Memory B cell (primary cell): ENCODE results near the gene SRPRB.
"Not testable (repeated sequence)": the region's sequence is repeated elsewhere in the genome, so short reads cannot be mapped to it uniquely, and the experiment has no call there.

Experiments used
- ATAC-seq: fragments of 150-1000 bp; cut with Tn5 transposase; 2 replicates; pipeline ENCODE4 v1.10.0; 2021; ENCODE audit warnings: low read depth, mild to moderate bottlenecking, moderate library complexity
- DNase-seq, 2 donors: peaks; one replicate each; pipeline ENCODE4 v3.0.0; 2022; ENCODE audit warnings: low spot score in 2 of 2
- H3K27ac Mint-ChIP-seq: one replicate; pipeline ENCODE4 v1.8.0; 2022; ENCODE audit warnings: mild to moderate bottlenecking, moderate library complexity, mixed read lengths
- H3K27me3 Mint-ChIP-seq: one replicate; pipeline ENCODE4 v1.8.0; 2022; ENCODE audit warnings: mixed read lengths
- H3K36me3 Mint-ChIP-seq: one replicate; pipeline ENCODE4 v1.8.0; 2022; ENCODE audit warnings: mild to moderate bottlenecking, mixed read lengths
- H3K4me1 Mint-ChIP-seq: one replicate; pipeline ENCODE4 v1.8.0; 2022; ENCODE audit warnings: mixed read lengths
- H3K4me3 Mint-ChIP-seq: one replicate; pipeline ENCODE4 v1.8.0; 2022; ENCODE audit warnings: mild to moderate bottlenecking, moderate library complexity, mixed read lengths
- H3K9me3 Mint-ChIP-seq: one replicate; pipeline ENCODE4 v1.8.0; 2022; ENCODE audit warnings: mixed read lengths

Gene SRPRB

DNA sequence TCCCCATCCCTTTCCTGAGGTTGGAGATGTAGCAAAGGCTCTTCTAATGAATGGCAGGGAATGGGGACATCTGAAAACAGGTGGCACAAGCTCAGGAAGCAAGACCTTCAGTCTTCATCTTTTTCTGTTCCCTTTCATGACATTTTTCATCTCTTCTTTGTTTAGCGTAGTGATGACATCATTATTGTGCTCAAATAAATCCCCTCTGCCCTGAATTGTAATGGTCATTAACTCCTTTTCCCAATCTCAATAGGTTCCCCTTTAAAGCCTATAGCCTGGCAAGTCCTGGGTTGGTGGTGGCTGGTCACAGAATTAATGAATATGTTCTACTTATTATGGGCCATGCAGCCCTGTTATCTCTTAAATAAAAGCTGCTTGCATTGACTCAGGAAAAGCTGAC, 38.0 kb upstream of the SRPRB start:
- Mint-ChIP-seq H3K4me1 (no peaks in the 10 kb centered on the region), H3K27me3 (peaks cover 1% of the 10 kb centered on the region), H3K36me3 (no peaks in the 10 kb centered on the region), H3K27ac (no peak overlapping the region), H3K9me3 (no peaks in the 10 kb centered on the region), H3K4me3 (no peak overlapping the region)
- ATAC-seq (no peak), DNase-seq (no peak)

DNA sequence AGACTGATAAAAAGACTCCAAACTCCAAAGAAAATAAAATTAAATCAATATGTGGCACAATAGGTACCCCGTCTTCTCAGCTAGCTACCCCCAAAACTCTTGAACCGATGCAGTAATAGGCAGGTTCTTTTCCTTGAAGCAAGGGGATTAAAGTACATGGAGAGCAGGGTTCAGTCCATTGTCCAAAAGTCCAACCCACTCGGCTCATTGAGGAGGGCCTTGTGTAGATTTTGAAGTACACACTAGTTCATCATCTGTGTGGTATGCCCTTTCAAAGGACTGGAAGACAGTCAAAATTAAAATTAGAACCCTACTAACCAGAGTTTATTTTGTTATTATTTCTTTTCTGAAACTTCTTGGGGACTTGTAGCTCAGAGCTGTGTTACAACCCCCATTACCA, 36.1 kb upstream of the SRPRB start:
- Mint-ChIP-seq H3K4me3 (no peak overlapping the region), H3K27ac (no peak overlapping the region), H3K36me3 (no peaks in the 10 kb centered on the region), H3K9me3 (no peaks in the 10 kb centered on the region), H3K4me1 (no peaks in the 10 kb centered on the region), H3K27me3 (peaks cover 7% of the 10 kb centered on the region)
- ATAC-seq (no peak), DNase-seq (no peak)

DNA sequence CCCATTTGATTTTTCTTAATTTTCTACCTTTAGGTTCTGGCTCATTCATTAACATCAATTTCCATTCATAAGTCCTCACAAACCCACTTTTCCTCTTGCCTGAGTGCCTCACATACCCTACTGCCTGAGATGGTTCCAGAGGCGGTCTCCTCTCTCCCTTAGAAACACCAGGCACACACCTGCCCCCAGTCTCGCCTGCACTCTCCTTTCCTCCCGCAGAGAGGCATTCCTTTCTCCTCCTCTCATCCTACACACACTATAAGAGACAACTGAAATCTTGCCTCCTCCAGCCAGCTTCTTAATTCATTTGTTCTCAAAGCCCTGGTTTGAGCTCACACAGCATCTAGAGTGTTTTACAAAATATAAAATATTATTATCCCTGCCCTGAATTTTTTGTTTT, 31.9 kb upstream of the SRPRB start:
- Mint-ChIP-seq H3K9me3 (no peaks in the 10 kb centered on the region), H3K27ac (no peak overlapping the region), H3K36me3 (no peaks in the 10 kb centered on the region), H3K4me1 (no peaks in the 10 kb centered on the region), H3K4me3 (no peak overlapping the region), H3K27me3 (peaks cover 14% of the 10 kb centered on the region)
- DNase-seq, result no peak
- ATAC-seq, result no peak

DNA sequence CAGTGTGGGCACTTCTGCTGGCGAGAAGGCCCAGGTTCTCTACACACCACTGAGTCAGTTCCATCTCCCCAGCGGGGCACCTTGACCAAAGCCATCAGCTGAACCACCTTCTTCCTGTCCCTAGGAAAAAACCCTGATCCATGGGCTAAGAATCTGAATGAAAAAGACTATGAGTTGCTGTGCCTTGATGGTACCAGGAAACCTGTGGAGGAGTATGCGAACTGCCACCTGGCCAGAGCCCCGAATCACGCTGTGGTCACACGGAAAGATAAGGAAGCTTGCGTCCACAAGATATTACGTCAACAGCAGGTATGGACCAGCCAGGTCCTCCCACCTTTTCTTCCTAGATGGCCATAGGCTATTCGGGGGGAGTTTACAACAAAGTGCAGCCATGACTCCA, 30.3 kb upstream of the SRPRB start:
- ATAC-seq (no peak), DNase-seq (no peak)
- H3K36me3 Mint-ChIP-seq, result no peaks in the 10 kb centered on the region
- H3K4me1 Mint-ChIP-seq, result no peaks in the 10 kb centered on the region
- H3K27ac Mint-ChIP-seq, result no peak overlapping the region
- peaks cover 24% of the 10 kb centered on the region for H3K27me3 Mint-ChIP-seq
- no peaks in the 10 kb centered on the region for H3K9me3 Mint-ChIP-seq
- no peak overlapping the region for H3K4me3 Mint-ChIP-seq

DNA sequence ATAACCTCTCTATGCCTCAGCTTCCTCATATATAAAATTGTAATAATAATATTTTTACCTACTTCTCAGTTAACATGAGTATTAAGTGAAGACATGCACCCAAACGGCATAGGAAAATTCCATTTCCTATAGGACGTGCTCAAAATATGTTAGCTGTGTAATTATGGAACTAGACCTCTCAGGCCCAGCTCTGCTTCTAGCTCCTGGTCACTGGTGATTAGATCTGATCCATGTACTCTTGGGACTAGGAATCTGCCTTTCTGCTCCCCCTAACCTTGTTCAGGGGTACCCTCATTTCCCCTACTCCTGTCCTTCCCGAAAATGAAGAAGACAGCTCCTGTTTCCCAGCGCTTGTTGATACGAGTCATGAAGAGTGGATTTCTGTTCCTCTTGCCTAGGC, 29.8 kb upstream of the SRPRB start:
- ATAC-seq (no peak), DNase-seq (no peak)
- Mint-ChIP-seq H3K4me3 (no peak overlapping the region), H3K36me3 (no peaks in the 10 kb centered on the region), H3K27me3 (peaks cover 24% of the 10 kb centered on the region), H3K27ac (no peak overlapping the region), H3K9me3 (no peaks in the 10 kb centered on the region), H3K4me1 (no peaks in the 10 kb centered on the region)

DNA sequence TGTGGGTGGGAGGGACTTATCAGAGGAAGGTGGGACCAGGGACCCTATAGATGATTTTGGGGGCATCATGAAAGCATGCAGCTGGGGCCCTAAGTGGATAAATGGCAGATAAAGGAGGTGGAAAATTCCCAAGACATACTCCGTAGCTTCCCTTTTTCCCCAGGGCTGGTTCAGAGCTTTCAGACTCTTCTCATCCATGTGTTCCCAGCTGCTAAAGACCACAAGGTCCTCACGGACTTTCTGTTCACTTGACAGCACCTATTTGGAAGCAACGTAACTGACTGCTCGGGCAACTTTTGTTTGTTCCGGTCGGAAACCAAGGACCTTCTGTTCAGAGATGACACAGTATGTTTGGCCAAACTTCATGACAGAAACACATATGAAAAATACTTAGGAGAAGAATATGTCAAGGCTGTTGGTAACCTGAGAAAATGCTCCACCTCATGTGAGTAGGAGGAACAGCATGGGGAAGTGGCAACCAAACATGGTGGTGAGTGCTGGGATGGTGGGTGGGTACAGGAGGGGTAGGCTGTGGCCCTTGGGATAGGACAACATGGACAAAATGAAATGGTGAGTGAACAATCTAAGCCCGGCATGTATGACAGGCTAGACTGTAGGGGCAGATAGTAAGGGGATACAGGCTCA, 28.7 kb upstream of the SRPRB start:
- DNase-seq, result no peak
- Mint-ChIP-seq H3K4me1 (no peaks in the 10 kb centered on the region), H3K27me3 (peaks cover 22% of the 10 kb centered on the region), H3K9me3 (no peaks in the 10 kb centered on the region), H3K4me3 (no peak overlapping the region), H3K36me3 (no peaks in the 10 kb centered on the region), H3K27ac (no peak overlapping the region)
- ATAC-seq, result no peak

DNA sequence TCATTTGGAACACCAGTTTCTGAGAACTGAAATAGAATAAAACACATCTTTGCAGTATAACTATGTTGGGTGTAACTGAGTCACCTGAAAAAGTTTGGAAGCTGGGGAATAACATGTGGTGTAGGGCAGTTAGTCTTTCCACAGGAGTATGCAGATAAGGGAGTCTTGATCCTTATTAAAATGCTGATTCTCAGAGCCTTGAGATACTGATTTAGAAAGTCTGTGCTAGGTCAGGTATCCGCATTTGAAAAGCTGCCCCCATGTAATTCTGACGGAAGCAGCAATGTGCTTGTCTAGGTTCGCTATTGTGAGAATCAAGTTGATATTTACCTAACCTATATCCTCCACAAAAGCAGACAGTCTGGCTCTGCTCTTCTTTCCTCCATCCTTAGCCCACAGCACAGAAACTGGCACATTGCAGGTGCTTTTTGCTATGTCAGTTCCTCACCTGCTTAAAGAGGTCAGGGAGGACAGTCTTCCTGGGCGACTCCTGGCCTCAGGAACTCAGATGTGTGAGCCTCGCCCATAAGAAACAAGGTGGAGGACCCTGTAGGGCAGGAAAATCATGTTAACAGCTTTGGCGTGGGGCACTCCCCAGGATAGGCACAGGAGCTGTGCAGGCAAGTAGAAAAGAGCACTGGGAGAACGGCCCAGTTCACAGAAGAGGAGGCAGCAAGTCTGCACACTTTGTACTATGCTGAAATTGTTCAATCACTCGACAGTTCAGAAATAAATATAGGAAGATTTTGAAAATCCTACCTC, 27.6 kb upstream of the SRPRB start:
- no peak for DNase-seq
- no peak for ATAC-seq
- no peak overlapping the region for H3K27ac Mint-ChIP-seq
- peaks cover 24% of the 10 kb centered on the region for H3K27me3 Mint-ChIP-seq
- no peaks in the 10 kb centered on the region for H3K4me1 Mint-ChIP-seq
- no peaks in the 10 kb centered on the region for H3K9me3 Mint-ChIP-seq
- no peak overlapping the region for H3K4me3 Mint-ChIP-seq
- no peaks in the 10 kb centered on the region for H3K36me3 Mint-ChIP-seq

DNA sequence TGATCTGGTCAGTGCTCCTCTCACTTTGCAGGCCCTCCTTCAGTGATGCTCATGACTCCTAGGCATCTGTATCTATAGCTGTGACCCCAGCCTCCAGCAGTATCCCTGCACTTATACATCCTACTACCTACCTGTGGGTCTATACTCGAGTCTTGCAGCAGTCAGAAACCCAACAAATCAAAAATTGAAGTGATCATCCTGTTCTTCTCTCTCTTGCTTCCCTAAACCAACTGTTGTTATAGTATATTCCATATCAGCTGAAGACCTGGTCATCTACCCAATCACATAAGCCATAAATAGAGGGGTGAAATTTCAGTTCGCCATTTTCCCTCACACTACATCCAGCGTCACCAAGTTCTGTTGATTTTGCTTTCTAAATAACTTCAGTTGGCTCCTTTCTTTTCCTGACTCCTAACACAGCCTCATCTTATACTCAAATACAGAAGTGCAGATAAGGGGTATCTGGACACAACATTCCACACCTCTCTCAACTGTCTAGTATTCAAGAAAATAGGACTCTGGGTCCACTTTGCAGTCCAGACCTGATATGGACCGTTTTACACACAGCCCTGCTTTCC, 25.9 kb upstream of the SRPRB start:
- Mint-ChIP-seq H3K27ac (no peak overlapping the region), H3K27me3 (peaks cover 19% of the 10 kb centered on the region), H3K4me3 (no peak overlapping the region), H3K36me3 (no peaks in the 10 kb centered on the region), H3K9me3 (no peaks in the 10 kb centered on the region), H3K4me1 (no peaks in the 10 kb centered on the region)
- no peak for ATAC-seq
- no peak for DNase-seq

DNA sequence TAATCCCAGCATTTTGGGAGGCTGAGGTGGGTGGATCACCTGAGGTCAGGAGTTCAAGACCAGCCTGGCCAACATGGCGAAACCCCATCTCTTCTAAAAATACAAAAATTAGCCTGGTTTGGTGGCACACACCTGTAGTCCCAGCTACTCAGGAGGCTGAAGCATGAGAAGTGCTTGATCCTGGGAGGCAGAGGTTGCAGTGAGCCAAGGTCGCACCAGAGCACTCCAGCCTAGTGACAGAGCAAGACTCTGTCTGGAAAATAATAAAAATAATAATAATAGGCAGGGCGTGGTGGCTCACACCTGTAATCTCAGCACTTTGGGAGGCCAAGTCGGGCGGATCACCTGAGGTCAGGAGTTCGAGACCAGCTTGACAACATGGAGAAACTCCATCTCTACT, 24.9 kb upstream of the SRPRB start:
- H3K4me1 Mint-ChIP-seq, result not testable (repeated sequence)

DNA sequence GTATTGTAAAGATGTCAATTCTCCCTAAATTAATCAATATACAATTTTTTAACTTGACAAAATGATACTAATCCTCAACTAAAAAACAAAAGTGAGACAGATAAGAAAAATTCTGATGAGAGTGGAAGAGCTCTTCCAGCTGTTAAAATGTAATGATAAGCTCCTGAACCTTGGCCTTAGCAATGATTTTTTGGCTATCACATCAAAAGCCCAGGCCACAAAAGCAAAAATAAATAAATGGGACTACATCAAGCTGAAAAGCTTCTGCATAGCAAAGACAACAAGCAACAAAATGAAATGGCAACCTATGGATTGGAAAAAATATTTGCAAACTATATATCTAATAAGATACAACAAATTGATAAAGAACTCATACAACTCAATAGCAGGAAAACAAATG, 24.0 kb upstream of the SRPRB start:
- Mint-ChIP-seq H3K9me3 (no peaks in the 10 kb centered on the region), H3K27me3 (peaks cover 21% of the 10 kb centered on the region), H3K27ac (no peak overlapping the region), H3K36me3 (no peaks in the 10 kb centered on the region), H3K4me3 (no peak overlapping the region), H3K4me1 (no peaks in the 10 kb centered on the region)
- ATAC-seq (no peak), DNase-seq (no peak)

More for the DNA sequence above, 24.9 kb upstream of the SRPRB start:
- DNase-seq, H3K36me3 Mint-ChIP-seq, ATAC-seq, H3K27ac Mint-ChIP-seq, H3K4me3 Mint-ChIP-seq, H3K9me3 Mint-ChIP-seq: not testable (repeated sequence)
- peaks cover 19% of the 10 kb centered on the region for H3K27me3 Mint-ChIP-seq

DNA sequence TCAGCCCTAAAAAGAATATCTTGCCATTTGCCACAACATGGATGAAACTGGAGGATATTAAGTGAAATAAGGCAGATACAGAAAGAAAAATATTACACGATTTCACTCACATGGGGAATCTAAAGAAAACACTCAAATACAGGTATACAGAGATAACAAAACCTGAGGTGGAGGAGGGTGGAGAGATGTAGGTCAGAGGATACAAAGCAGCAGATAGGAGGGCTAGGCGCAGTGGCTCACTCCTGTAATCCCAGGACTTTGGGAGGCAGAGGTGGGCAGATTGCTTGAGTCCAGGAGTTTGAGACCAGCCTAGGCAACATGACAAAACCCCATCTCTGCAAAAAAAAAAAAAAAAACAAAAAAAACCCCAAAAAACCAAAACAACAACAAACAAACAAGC, 23.2 kb upstream of the SRPRB start:
- Mint-ChIP-seq H3K27ac (no peak overlapping the region), H3K4me1 (no peaks in the 10 kb centered on the region), H3K4me3 (no peak overlapping the region), H3K36me3 (no peaks in the 10 kb centered on the region), H3K27me3 (peaks cover 17% of the 10 kb centered on the region), H3K9me3 (no peaks in the 10 kb centered on the region)
- DNase-seq (no peak), ATAC-seq (no peak)

DNA sequence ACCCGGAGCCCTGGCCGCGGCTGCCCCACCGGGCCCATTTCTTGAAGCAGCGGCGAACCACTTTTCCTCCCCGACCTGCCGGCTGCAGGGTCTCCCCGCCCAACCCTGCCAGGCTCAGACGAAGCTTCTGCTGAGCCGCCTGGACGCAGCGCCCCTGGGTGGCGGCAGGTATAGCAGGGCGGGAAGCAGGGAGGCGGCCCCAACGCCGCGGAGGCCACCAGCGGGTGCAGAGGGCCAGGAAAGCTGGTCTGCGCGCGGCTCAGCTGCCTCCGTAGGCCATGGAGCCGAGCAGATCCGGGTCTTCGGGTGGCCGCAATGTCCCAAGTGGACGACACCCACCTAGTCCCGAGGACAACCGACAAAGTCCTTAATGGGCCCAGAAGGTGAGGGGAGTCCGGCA, 21.9 kb upstream of the SRPRB start:
- H3K36me3 Mint-ChIP-seq, result no peaks in the 10 kb centered on the region
- no peak overlapping the region for H3K27ac Mint-ChIP-seq
- no peaks in the 10 kb centered on the region for H3K9me3 Mint-ChIP-seq
- no peak for ATAC-seq
- H3K4me3 Mint-ChIP-seq, result no peak overlapping the region
- H3K27me3 Mint-ChIP-seq, result peaks cover 13% of the 10 kb centered on the region
- DNase-seq, result no peak
- no peaks in the 10 kb centered on the region for H3K4me1 Mint-ChIP-seq

DNA sequence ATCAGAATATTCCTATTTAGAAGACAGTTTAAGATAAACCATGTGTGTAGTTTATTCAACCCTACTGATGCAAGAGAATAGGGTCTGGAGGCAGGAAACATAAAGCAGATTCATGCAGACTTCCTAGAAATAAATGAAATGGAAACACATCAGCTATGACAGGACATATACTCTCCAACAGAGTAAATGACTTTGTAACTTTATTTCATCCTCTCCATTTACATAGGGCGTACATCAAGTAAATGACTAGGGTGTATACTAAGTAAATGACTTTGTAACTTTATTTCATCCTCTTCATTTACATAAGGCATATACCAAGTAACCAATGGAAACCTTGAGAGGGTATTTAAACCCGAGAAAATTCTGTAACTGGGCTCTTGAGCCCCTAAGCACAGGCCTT, 17.6 kb upstream of the SRPRB start:
- H3K27me3 Mint-ChIP-seq, result peaks cover 2% of the 10 kb centered on the region
- no peak for DNase-seq
- H3K4me1 Mint-ChIP-seq, result no peaks in the 10 kb centered on the region
- H3K27ac Mint-ChIP-seq, result no peak overlapping the region
- H3K9me3 Mint-ChIP-seq, result peaks cover 4% of the 10 kb centered on the region
- no peak for ATAC-seq
- H3K4me3 Mint-ChIP-seq, result no peak overlapping the region
- H3K36me3 Mint-ChIP-seq, result no peaks in the 10 kb centered on the region

DNA sequence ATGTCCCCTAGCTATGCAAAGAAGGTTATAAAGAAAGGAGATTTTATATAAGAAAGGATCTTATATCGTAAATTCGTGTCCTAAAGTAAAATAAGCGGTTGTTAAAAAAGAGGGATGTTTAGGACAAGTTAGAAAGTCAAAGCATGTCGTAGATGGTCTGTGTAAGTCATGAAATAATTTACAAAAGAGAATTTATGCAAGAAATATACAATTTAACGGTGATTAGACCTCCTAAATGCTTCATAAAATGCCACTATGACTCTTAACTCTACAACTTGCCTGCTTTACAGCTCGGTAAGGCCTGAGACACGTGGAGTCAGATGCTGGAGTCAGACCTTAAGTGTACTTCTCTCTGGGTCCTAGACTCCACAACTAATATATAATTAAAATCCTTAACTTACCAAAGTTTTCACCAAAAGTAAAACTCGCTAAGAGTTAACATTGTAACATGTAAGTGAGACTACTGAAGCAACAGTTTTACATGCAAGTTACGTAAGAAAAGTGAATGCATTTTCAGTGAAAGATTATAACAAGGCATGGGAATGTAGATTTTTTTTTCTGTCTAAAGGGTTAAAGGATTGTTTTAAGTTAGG, 13.3 kb upstream of the SRPRB start:
- no peaks in the 10 kb centered on the region for H3K27me3 Mint-ChIP-seq
- no peak for DNase-seq
- H3K4me1 Mint-ChIP-seq, result no peaks in the 10 kb centered on the region
- no peak overlapping the region for H3K27ac Mint-ChIP-seq
- no peak for ATAC-seq
- no peak overlapping the region for H3K4me3 Mint-ChIP-seq
- H3K36me3 Mint-ChIP-seq, result no peaks in the 10 kb centered on the region
- H3K9me3 Mint-ChIP-seq, result peaks cover 4% of the 10 kb centered on the region
